Progenitor cell of endocrine pancreas (in vitro differentiated cells): ENCODE data around the gene SLF2. TPM values are rescaled to one million over a fixed set of nuclear protein-coding genes. Genes with fewer than 3 reads are reported as not detected.
A peak's percentile ranks its signal among the peaks of the same experiment; 100 is the strongest.

ENCODE experiments used
- DNase-seq: peaks from one replicate; pipeline ENCODE4 v3.0.0; 2021; ENCODE audit warnings: low spot score; ENCODE audit not compliant: unreplicated experiment
- H3K27ac Mint-ChIP-seq: 2 replicates; pipeline ENCODE4 v1.8.0; 2021; ENCODE audit warnings: mild to moderate bottlenecking, moderate library complexity, mixed read lengths
- H3K27me3 Mint-ChIP-seq: 2 replicates; pipeline ENCODE4 v1.8.0; 2021; ENCODE audit warnings: mixed read lengths
- H3K36me3 Mint-ChIP-seq: 2 replicates; pipeline ENCODE4 v1.8.0; 2022; ENCODE audit warnings: mixed read lengths; ENCODE audit not compliant: insufficient read depth
- H3K4me1 Mint-ChIP-seq: 2 replicates; pipeline ENCODE4 v1.8.0; 2021; ENCODE audit warnings: low read depth, mixed read lengths
- H3K4me3 Mint-ChIP-seq: 2 replicates; pipeline ENCODE4 v1.8.0; 2021; ENCODE audit warnings: low read depth, mild to moderate bottlenecking, moderate library complexity, mixed read lengths
- H3K9me3 Mint-ChIP-seq: 2 replicates; pipeline ENCODE4 v1.8.0; 2021; ENCODE audit warnings: low read depth, mixed read lengths
- CTCF ChIP-seq: fragments of 200-600 bp; sonication (generic); IDR thresholded peaks from one replicate; pipeline ENCODE4 v1.5.0; 2021; ENCODE audit warnings: antibody characterized with exemption, mild to moderate bottlenecking; ENCODE audit not compliant: unreplicated experiment
- total RNA-seq: library from RNA; stranded (reverse); gene quantifications from 2 replicates; pipeline ENCODE4 v1.2.1, GENCODE V29; 2021

SLF2 gene
- total RNA-seq, 1 donor from 2014 or later = 31.8 TPM

DNA sequence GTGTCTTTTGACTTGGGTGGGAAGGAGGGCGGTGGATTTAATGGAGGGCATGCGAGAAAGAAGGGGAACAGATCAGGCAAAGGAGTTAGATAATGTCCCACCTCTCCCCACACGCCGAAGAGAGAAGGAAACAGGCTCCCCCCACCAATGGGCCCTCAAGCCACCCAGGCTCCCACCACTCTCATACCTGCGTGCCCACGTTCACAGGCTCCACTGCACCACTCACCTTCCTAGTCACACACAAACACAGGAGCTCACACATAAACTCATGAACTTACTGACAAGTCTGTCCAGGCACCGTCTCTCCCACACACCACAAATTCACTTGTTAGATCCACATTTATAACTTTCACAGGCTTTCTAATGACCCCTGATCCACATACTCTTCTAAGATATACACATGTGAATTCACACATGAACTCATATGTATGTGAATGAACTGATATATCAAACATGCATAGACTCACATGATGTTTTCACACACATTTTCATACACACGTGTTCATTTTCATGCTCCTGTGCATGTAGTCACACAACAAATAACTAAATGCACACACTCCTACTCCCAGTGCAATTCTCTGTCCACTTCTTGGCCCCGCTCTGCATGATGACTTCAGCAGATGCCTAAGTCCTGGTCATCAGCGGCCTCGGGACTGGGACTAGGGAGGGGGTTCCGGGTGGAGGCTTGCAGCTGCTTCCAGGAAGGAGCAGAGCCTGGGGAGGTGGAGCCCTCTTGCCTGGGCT lies 88.3 kb downstream of the SLF2 start:
- no peaks in the 10 kb centered on the region for H3K9me3 Mint-ChIP-seq
- no peak for DNase-seq
- no peak for TF ChIP-seq CTCF
- peaks cover 5% of the 10 kb centered on the region for H3K36me3 Mint-ChIP-seq
- peak overlapping the region; percentile 75 for H3K4me3 Mint-ChIP-seq
- H3K27ac Mint-ChIP-seq = peak overlapping the region; percentile 86
- no peaks in the 10 kb centered on the region for H3K27me3 Mint-ChIP-seq
- H3K4me1 Mint-ChIP-seq = peaks cover 16% of the 10 kb centered on the region

- no peak for DNase-seq
- no peak overlapping the region for H3K27ac Mint-ChIP-seq
- H3K36me3 Mint-ChIP-seq = peaks cover 6% of the 10 kb centered on the region
- no peak overlapping the region for H3K4me3 Mint-ChIP-seq
- no peaks in the 10 kb centered on the region for H3K27me3 Mint-ChIP-seq
- TF ChIP-seq CTCF = no peak
- H3K9me3 Mint-ChIP-seq = no peaks in the 10 kb centered on the region
- H3K4me1 Mint-ChIP-seq = peaks cover 16% of the 10 kb centered on the region
These were observed 88.9 kb downstream of the SLF2 start for GRCh38 chr10:101001659-101002035.

DNA sequence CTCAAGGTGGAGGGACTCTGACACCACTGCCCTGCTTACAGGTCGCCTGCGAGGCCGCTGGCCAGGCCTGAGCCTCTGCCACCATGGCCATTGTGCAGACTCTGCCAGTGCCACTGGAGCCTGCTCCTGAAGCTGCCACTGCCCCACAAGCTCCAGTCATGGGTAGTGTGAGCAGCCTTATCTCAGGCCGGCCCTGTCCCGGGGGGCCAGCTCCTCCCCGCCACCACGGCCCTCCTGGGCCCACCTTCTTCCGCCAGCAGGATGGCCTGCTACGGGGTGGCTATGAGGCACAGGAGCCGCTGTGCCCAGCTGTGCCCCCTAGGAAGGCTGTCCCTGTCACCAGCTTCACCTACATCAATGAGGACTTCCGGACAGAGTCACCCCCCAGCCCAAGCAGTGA lies 89.7 kb downstream of the SLF2 start:
- H3K9me3 Mint-ChIP-seq = no peaks in the 10 kb centered on the region
- no peak overlapping the region for H3K4me3 Mint-ChIP-seq
- no peak for DNase-seq

DNA sequence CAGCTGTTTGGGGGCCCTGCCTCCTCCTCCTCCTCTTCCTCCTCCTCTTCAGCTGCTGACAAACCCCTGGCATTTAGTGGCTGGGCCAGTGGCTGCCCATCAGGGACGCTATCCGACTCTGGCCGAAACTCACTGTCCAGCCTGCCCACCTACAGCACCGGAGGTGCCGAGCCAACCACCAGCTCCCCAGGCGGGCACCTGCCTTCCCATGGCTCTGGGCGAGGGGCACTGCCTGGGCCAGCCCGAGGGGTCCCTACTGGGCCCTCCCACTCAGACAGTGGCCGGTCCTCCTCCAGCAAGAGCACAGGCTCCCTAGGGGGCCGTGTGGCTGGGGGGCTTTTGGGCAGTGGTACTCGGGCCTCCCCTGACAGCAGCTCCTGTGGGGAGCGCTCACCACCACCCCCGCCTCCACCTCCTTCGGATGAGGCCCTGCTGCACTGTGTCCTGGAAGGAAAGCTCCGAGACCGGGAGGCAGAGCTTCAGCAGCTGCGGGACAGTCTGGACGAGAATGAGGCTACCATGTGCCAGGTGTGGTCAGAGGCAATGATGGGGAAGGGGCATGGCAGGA lies 91.0 kb downstream of the SLF2 start:
- Mint-ChIP-seq H3K4me3 (no peak overlapping the region), H3K27me3 (no peaks in the 10 kb centered on the region), H3K36me3 (peaks cover 6% of the 10 kb centered on the region), H3K4me1 (peaks cover 10% of the 10 kb centered on the region), H3K9me3 (no peaks in the 10 kb centered on the region), H3K27ac (no peak overlapping the region)
- TF ChIP-seq CTCF = no peak
- no peak for DNase-seq

More for the DNA sequence above, 89.7 kb downstream of the SLF2 start:
- Mint-ChIP-seq H3K27ac (no peak overlapping the region), H3K27me3 (no peaks in the 10 kb centered on the region), H3K4me1 (peaks cover 16% of the 10 kb centered on the region), H3K36me3 (peaks cover 6% of the 10 kb centered on the region)
- TF ChIP-seq CTCF = no peak

GRCh38 chr10:101005361-101005760 lies 92.6 kb downstream of the SLF2 start:
- no peak overlapping the region for H3K27ac Mint-ChIP-seq
- H3K27me3 Mint-ChIP-seq = no peaks in the 10 kb centered on the region
- TF ChIP-seq CTCF = no peak
- H3K36me3 Mint-ChIP-seq = peaks cover 6% of the 10 kb centered on the region
- DNase-seq = no peak
- H3K4me1 Mint-ChIP-seq = peaks cover 12% of the 10 kb centered on the region
- no peaks in the 10 kb centered on the region for H3K9me3 Mint-ChIP-seq
- H3K4me3 Mint-ChIP-seq = no peak overlapping the region
